Endodermal cell (in vitro differentiated cells): Measurements from ENCODE around the gene APIP. TPM values are rescaled to one million over a fixed set of nuclear protein-coding genes. Genes with fewer than 3 reads are reported as not detected.

ENCODE experiments used
- DNase-seq: peaks from one replicate; pipeline ENCODE4 v3.0.0-alpha.2; 2017
- H3K27ac ChIP-seq: 2 replicates; pipeline ENCODE4 v1.5.1; 2013; ENCODE audit warnings: mild to moderate bottlenecking, low read depth, low read length, moderate library complexity
- H3K27me3 ChIP-seq: 2 replicates; pipeline ENCODE4 v1.6.1; 2013; ENCODE audit warnings: mild to moderate bottlenecking, low read length, moderate library complexity; ENCODE audit not compliant: insufficient read depth, control insufficient read depth, poor library complexity, severe bottlenecking
- H3K36me3 ChIP-seq: 2 replicates; pipeline ENCODE4 v1.7.0; 2013; ENCODE audit warnings: mild to moderate bottlenecking, low read length, moderate library complexity; ENCODE audit not compliant: control insufficient read depth, insufficient read depth
- H3K4me1 ChIP-seq: one replicate; pipeline ENCODE4 v1.7.0; 2013; ENCODE audit warnings: low read length; ENCODE audit not compliant: control insufficient read depth, insufficient read depth
- H3K4me3 ChIP-seq: 2 replicates; pipeline ENCODE4 v1.5.1; 2013; ENCODE audit warnings: mild to moderate bottlenecking, low read length, moderate library complexity
- H3K9ac ChIP-seq: 2 replicates; pipeline ENCODE4 v1.6.1; 2013; ENCODE audit warnings: mild to moderate bottlenecking, low read length, moderate library complexity; ENCODE audit not compliant: poor library complexity, severe bottlenecking; ENCODE audit errors: extremely low read depth
- H3K9me3 ChIP-seq: 2 replicates; pipeline ENCODE4 v1.6.1; 2013; ENCODE audit warnings: mild to moderate bottlenecking, low read length, moderate library complexity; ENCODE audit not compliant: control insufficient read depth
- H3K27ac Mint-ChIP-seq: 2 replicates; pipeline ENCODE4 v1.8.0; 2020; ENCODE audit warnings: mixed read lengths
- H3K27me3 Mint-ChIP-seq: 2 replicates; pipeline ENCODE4 v1.8.0; 2021; ENCODE audit warnings: mild to moderate bottlenecking, mixed read lengths; ENCODE audit not compliant: insufficient read depth
- H3K36me3 Mint-ChIP-seq: 2 replicates; pipeline ENCODE4 v1.8.0; 2020; ENCODE audit warnings: low read depth, mixed read lengths
- H3K4me1 Mint-ChIP-seq: 2 replicates; pipeline ENCODE4 v1.8.0; 2020; ENCODE audit warnings: mixed read lengths
- H3K4me3 Mint-ChIP-seq: 2 replicates; pipeline ENCODE4 v1.8.0; 2020; ENCODE audit warnings: mild to moderate bottlenecking, moderate library complexity, mixed read lengths
- H3K9me3 Mint-ChIP-seq: 2 replicates; pipeline ENCODE4 v1.8.0; 2020; ENCODE audit warnings: mild to moderate bottlenecking, mixed read lengths
- CTCF ChIP-seq: fragments of 200-600 bp; sonication (generic); conservative IDR thresholded peaks from 2 replicates; pipeline ENCODE4 v1.5.0; 2021; ENCODE audit warnings: antibody characterized with exemption, mild to moderate bottlenecking
- WGBS, 2 experiments: methylation state at CpG; one replicate each; pipeline versions ENCODE4 v1.1.5 to v1.1.7; 2013; ENCODE audit warnings: missing lambda C conversion rate in 2 of 2, mixed read lengths in 1 of 2; ENCODE audit not compliant: insufficient coverage in 1 of 2, insufficient read length in 1 of 2; 5-methylcytosine and 5-hydroxymethylcytosine counted together
- total RNA-seq, 2 donors: library from RNA; stranded (reverse); fragmentation: NEBNext Ultra II Directional in 1 of 2; extraction: Animal tissue kit (Norgen Biotek cat#: 25700) in 1 of 2; gene quantifications; 2 replicates in 1 of 2; 3 replicates in 1 of 2; pipeline ENCODE4 v1.2.1, GENCODE V29; 2021

Gene APIP
- total RNA-seq, 2 donors from 2014 or later: 31.8 to 46.2 TPM

- Histone ChIP-seq H3K4me1 (peaks cover 5% of the 10 kb centered on the region), H3K36me3 (no peaks in the 10 kb centered on the region), H3K27me3 (no peaks in the 10 kb centered on the region), H3K9ac (no peak overlapping the region), H3K27ac (no peak overlapping the region), H3K4me3 (no peak overlapping the region), H3K9me3 (peaks cover 7% of the 10 kb centered on the region)
- Mint-ChIP-seq H3K27me3 (peaks cover 3% of the 10 kb centered on the region), H3K27ac (no peak overlapping the region), H3K9me3 (peaks cover 6% of the 10 kb centered on the region), H3K4me1 (peaks cover 15% of the 10 kb centered on the region), H3K4me3 (no peak overlapping the region), H3K36me3 (peaks cover 23% of the 10 kb centered on the region)
- 90 to 95% methylated on average over 3 to 4 of the region's 5 CpGs for WGBS, 2 experiments
- DNase-seq: no peak
- TF ChIP-seq CTCF: no peak
Measured at GRCh38 chr11:34870548-34871196, 45.5 kb downstream of the APIP start.

- Mint-ChIP-seq H3K27me3 (peaks cover 3% of the 10 kb centered on the region), H3K4me3 (no peak overlapping the region), H3K9me3 (peaks cover 2% of the 10 kb centered on the region), H3K4me1 (peaks cover 15% of the 10 kb centered on the region), H3K36me3 (peaks cover 13% of the 10 kb centered on the region), H3K27ac (no peak overlapping the region)
- WGBS, 2 experiments: 71 to 72% methylated on average over 2 to 3 of the region's 3 CpGs
- no peaks in the 10 kb centered on the region for H3K27me3 ChIP-seq
- no peaks in the 10 kb centered on the region for H3K9me3 ChIP-seq
- DNase-seq: peak; percentile 75
- H3K4me1 ChIP-seq: peaks cover 5% of the 10 kb centered on the region
- H3K27ac ChIP-seq: no peak overlapping the region
- no peak overlapping the region for H3K4me3 ChIP-seq
- H3K9ac ChIP-seq: no peak overlapping the region
- H3K36me3 ChIP-seq: no peaks in the 10 kb centered on the region
- peak; percentile 73 for TF ChIP-seq CTCF
Measured at GRCh38 chr11:34869425-34869824, 46.8 kb downstream of the APIP start.

- no peaks in the 10 kb centered on the region for H3K27me3 ChIP-seq
- peaks cover 3% of the 10 kb centered on the region for H3K27me3 Mint-ChIP-seq
- no peak overlapping the region for H3K27ac Mint-ChIP-seq
- no peak overlapping the region for H3K4me3 ChIP-seq
- H3K4me3 Mint-ChIP-seq: no peak overlapping the region
- no peaks in the 10 kb centered on the region for H3K9me3 Mint-ChIP-seq
- H3K36me3 Mint-ChIP-seq: peaks cover 5% of the 10 kb centered on the region
- TF ChIP-seq CTCF: no peak
- no peak overlapping the region for H3K9ac ChIP-seq
- WGBS, 2 experiments: 90 to 95% methylated on average over 2 of the region's 2 CpGs
- no peak overlapping the region for H3K27ac ChIP-seq
- H3K4me1 ChIP-seq: peaks cover 5% of the 10 kb centered on the region
- H3K9me3 ChIP-seq: no peaks in the 10 kb centered on the region
- H3K36me3 ChIP-seq: no peaks in the 10 kb centered on the region
- H3K4me1 Mint-ChIP-seq: peaks cover 15% of the 10 kb centered on the region
- no peak for DNase-seq
Measured at GRCh38 chr11:34866375-34866774, 49.8 kb downstream of the APIP start.
